ENCODE results near the gene FREM1. TPM values are rescaled to one million over a fixed set of nuclear protein-coding genes. Genes with fewer than 3 reads are reported as not detected.

FREM1 gene
- total RNA-seq, 2 donors from 2014 or later, result 2.2 to 2.4 TPM

DNA sequence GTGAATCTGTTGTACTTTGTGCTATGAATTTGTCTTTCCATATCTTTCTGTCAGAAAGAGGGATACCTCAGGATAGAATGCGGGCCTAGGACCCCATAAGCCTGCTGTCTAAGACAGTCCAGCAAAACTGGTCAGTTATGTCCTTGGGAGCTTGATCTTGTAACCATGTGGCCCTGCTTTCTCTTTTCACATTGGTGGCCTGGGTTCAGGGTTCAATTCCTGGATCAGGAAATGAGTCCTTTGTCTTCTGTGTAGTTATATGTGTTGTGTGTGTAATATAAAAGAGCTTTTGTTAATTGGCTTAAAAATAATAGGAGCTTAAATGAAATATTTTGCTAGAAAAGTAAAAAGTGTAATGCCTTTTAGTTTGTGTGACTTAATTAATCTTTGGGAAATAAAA, 16.9 kb downstream of the FREM1 start:
- Histone ChIP-seq H3K4me3 (no peak overlapping the region), H3K27me3 (no peaks in the 10 kb centered on the region), H3K36me3 (no peaks in the 10 kb centered on the region), H3K4me1 (no peaks in the 10 kb centered on the region), H3K27ac (no peak overlapping the region), H3K9me3 (no peaks in the 10 kb centered on the region)
- TF ChIP-seq, protein P1, sequence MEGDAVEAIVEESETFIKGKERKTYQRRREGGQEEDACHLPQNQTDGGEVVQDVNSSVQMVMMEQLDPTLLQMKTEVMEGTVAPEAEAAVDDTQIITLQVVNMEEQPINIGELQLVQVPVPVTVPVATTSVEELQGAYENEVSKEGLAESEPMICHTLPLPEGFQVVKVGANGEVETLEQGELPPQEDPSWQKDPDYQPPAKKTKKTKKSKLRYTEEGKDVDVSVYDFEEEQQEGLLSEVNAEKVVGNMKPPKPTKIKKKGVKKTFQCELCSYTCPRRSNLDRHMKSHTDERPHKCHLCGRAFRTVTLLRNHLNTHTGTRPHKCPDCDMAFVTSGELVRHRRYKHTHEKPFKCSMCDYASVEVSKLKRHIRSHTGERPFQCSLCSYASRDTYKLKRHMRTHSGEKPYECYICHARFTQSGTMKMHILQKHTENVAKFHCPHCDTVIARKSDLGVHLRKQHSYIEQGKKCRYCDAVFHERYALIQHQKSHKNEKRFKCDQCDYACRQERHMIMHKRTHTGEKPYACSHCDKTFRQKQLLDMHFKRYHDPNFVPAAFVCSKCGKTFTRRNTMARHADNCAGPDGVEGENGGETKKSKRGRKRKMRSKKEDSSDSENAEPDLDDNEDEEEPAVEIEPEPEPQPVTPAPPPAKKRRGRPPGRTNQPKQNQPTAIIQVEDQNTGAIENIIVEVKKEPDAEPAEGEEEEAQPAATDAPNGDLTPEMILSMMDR (IDR thresholded peaks at IDR 0.05), result no peak
- no peak for DNase-seq (ENCODE audit: low spot score)

DNA sequence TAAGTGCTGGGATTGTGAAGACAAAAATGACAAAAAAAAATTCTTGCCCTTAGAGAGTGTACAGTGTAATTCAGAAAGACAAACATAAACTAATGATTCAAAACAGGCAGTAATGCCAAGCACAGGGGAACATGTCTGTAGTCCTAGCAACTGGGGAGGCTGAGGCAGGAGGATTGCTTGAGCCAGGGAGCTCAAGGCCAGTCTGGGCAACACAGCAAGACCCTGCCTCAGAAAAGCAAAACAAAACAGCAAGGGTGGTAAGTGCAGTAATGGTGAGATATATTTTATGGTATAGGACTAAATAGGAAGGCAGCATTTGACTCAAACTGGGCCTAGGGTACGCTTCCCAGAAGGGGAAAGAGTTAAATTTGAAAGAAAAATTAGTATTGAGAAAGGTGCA, 18.9 kb downstream of the FREM1 start:
- Histone ChIP-seq H3K27ac (no peak overlapping the region), H3K27me3 (no peaks in the 10 kb centered on the region), H3K9me3 (no peaks in the 10 kb centered on the region), H3K36me3 (no peaks in the 10 kb centered on the region), H3K4me1 (no peaks in the 10 kb centered on the region), H3K4me3 (no peak overlapping the region)
- TF ChIP-seq, protein P1 (IDR thresholded peaks at IDR 0.05), result no peak
- no peak for DNase-seq (ENCODE audit: low spot score)

DNA sequence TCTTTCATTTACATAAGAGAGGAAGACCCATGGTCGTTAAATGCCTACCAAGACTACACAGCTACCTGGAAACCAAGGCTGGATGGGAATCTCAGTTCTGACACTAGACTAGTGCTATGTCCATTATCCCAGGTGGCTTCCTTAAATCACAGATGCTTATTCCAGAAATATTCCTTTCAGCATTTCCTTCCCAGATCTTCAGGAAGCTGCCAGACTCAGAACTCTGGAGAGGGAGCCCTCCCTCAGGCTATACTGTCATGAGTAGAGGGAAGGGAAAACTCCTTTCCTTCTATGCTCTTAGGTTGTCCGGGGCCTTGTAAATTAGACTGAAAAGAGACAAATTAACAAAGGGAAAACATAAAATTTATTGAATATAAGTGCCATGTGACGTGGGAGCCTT, 20.8 kb downstream of the FREM1 start:
- H3K4me1 ChIP-seq, result no peaks in the 10 kb centered on the region
- no peaks in the 10 kb centered on the region for H3K27me3 ChIP-seq
- TF ChIP-seq, protein P1 (IDR thresholded peaks at IDR 0.05), result no peak
- no peaks in the 10 kb centered on the region for H3K9me3 ChIP-seq
- no peak overlapping the region for H3K27ac ChIP-seq
- no peak overlapping the region for H3K4me3 ChIP-seq
- DNase-seq (ENCODE audit: low spot score), result no peak
- H3K36me3 ChIP-seq, result no peaks in the 10 kb centered on the region

DNA sequence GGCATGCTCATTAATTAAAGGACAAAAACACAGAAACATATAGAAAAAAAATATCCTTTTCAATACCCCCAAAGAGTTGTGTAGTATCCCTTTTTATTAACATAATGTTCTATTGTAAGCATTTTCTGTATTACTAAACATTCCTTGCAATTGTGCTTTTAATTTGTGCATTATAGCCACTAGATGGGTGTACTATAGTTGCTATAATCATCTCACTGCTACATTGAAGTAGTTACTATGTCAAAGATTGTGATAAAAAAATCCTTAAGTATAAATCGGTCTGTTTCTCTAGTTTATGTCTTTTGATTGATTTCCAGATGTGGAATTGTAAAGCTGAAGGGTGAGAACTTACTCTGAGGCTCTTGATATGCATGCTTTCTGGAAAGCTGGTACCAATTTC, 21.4 kb downstream of the FREM1 start:
- Histone ChIP-seq H3K4me3 (no peak overlapping the region), H3K4me1 (no peaks in the 10 kb centered on the region), H3K27me3 (no peaks in the 10 kb centered on the region), H3K9me3 (no peaks in the 10 kb centered on the region), H3K36me3 (no peaks in the 10 kb centered on the region), H3K27ac (no peak overlapping the region)
- TF ChIP-seq, protein P1 (IDR thresholded peaks at IDR 0.05), result no peak
- no peak for DNase-seq (ENCODE audit: low spot score)

DNA sequence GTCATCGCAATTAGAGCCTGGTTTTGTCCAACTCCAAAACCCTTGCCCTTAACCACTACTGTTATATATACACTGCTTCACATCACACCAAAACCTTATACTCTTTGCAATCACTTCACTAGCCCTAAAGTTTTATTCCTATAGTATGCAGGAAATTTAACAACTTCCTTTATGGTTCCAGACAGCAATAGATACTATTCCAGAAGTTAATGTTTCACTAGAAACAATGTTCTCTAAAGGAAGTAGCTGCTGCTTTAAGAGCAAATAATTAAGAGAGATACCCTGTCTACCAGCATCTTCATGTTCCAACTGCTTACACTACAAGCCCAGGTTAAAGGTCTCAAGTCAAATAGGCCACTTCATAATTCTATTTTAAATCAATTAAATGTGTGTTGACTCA, 22.0 kb downstream of the FREM1 start:
- H3K27me3 ChIP-seq, result no peaks in the 10 kb centered on the region
- TF ChIP-seq, protein P1 (IDR thresholded peaks at IDR 0.05), result no peak
- no peak overlapping the region for H3K27ac ChIP-seq
- H3K36me3 ChIP-seq, result no peaks in the 10 kb centered on the region
- DNase-seq (ENCODE audit: low spot score), result no peak
- no peak overlapping the region for H3K4me3 ChIP-seq
- H3K4me1 ChIP-seq, result no peaks in the 10 kb centered on the region
- H3K9me3 ChIP-seq, result no peaks in the 10 kb centered on the region

DNA sequence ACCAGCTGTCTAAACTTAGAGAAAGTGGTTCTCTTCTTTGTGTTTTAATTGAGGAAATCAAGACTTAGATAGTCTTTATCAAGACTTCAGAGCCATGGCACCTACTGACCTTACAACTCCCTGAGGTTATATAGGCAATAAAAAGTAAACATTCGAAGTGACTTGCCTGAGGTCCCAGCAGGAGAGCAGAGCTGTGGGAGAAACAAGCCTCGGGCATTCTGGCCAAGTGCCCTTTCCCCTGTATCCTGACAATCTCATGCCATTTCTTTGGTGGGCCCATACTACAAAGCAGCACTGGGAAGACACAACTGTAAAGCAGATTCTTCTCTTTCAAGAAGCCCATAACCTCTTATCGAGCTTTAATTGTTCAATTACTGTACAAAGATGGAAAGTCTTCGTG, 23.1 kb downstream of the FREM1 start:
- Histone ChIP-seq H3K9me3 (no peaks in the 10 kb centered on the region), H3K27me3 (no peaks in the 10 kb centered on the region), H3K4me1 (no peaks in the 10 kb centered on the region), H3K27ac (no peak overlapping the region), H3K4me3 (no peak overlapping the region), H3K36me3 (no peaks in the 10 kb centered on the region)
- TF ChIP-seq, protein P1 (IDR thresholded peaks at IDR 0.05), result no peak
- DNase-seq (ENCODE audit: low spot score), result no peak
